GM23248 (cell line): ENCODE measurements around the gene THPO. TPM values are rescaled to one million over a fixed set of nuclear protein-coding genes. Genes with fewer than 3 reads are reported as not detected.

Source experiments
- DNase-seq: peaks from one replicate; pipeline ENCODE4 v3.0.0-alpha.2; 2015
- H2AFZ ChIP-seq: fragments of 200-600 bp; sonication (generic); 2 replicates; pipeline ENCODE4 v1.6.1; 2016; ENCODE audit warnings: antibody characterized with exemption
- H3F3A ChIP-seq: fragments of 200-600 bp; sonication (generic); 2 replicates; pipeline ENCODE4 v1.6.1; 2016; ENCODE audit warnings: mild to moderate bottlenecking, antibody characterized with exemption, mixed run types; ENCODE audit not compliant: insufficient read depth
- H3K27ac ChIP-seq: fragments of 200-600 bp; sonication (generic); 2 replicates; pipeline ENCODE4 v1.5.1; 2016; ENCODE audit warnings: mild to moderate bottlenecking
- H3K27me3 ChIP-seq: fragments of 200-600 bp; sonication (generic); replicated peaks from 2 replicates; pipeline ENCODE4 v1.6.1; 2016; ENCODE audit warnings: mild to moderate bottlenecking; ENCODE audit not compliant: insufficient read depth
- H3K36me3 ChIP-seq: fragments of 200-600 bp; sonication (generic); 2 replicates; pipeline ENCODE4 v1.6.1; 2016; ENCODE audit warnings: low read depth, mild to moderate bottlenecking
- H3K4me1 ChIP-seq: fragments of 200-600 bp; sonication (generic); 2 replicates; pipeline ENCODE4 v1.6.1; 2016; ENCODE audit warnings: mild to moderate bottlenecking; ENCODE audit not compliant: insufficient read depth
- H3K4me2 ChIP-seq: fragments of 200-600 bp; sonication (generic); one replicate; pipeline ENCODE4 v1.6.1; 2016; ENCODE audit warnings: mild to moderate bottlenecking; ENCODE audit not compliant: unreplicated experiment
- H3K4me3 ChIP-seq: fragments of 200-600 bp; sonication (generic); 2 replicates; pipeline ENCODE4 v1.5.1; 2016; ENCODE audit warnings: mild to moderate bottlenecking
- H3K79me2 ChIP-seq: fragments of 200-600 bp; sonication (generic); 2 replicates; pipeline ENCODE4 v1.6.1; 2016; ENCODE audit warnings: mild to moderate bottlenecking; ENCODE audit not compliant: insufficient read depth
- H3K9ac ChIP-seq: fragments of 200-600 bp; sonication (generic); 2 replicates; pipeline ENCODE4 v1.6.1; 2016; ENCODE audit warnings: mild to moderate bottlenecking
- H3K9me2 ChIP-seq: fragments of 200-600 bp; sonication (generic); 2 replicates; pipeline ENCODE4 v1.6.1; 2016; ENCODE audit warnings: mixed run types, mild to moderate bottlenecking, moderate library complexity; ENCODE audit not compliant: insufficient read depth
- H3K9me3 ChIP-seq: fragments of 200-600 bp; sonication (generic); one replicate; pipeline ENCODE4 v1.6.1; 2017; ENCODE audit warnings: low read depth
- H4K20me1 ChIP-seq: fragments of 200-600 bp; sonication (generic); 2 replicates; pipeline ENCODE4 v1.6.0; 2016; ENCODE audit not compliant: insufficient read depth
- EZH2 ChIP-seq: fragments of 200-600 bp; sonication (generic); IDR thresholded peaks from 2 replicates; pipeline ENCODE4 v1.6.1; 2018; ENCODE audit warnings: antibody characterized with exemption, mild to moderate bottlenecking; ENCODE audit not compliant: insufficient read depth, poor library complexity, severe bottlenecking
- EZH2phosphoT487 ChIP-seq: fragments of 200-600 bp; sonication (generic); IDR thresholded peaks from 2 replicates; pipeline ENCODE4 v1.6.1; 2018; ENCODE audit warnings: antibody characterized with exemption, moderate library complexity, mild to moderate bottlenecking, low read depth; ENCODE audit not compliant: insufficient read depth
- WGBS, 2 experiments: methylation state at CpG; one replicate each; pipeline ENCODE4 v1.1.6; 2015 to 2017; ENCODE audit warnings: low lambda C conversion rate in 2 of 2, low coverage in 1 of 2; ENCODE audit errors: missing lambda C conversion rate in 2 of 2; 5-methylcytosine and 5-hydroxymethylcytosine counted together
- in situ Hi-C: fragments of 300-500 bp; cut with MboI; formaldehyde crosslinking; loops from 2 replicates; pipeline ENCODE4 v1.15.0; 2020
- polyA plus RNA-seq: library from polyadenylated mRNA; unstranded; fragments of >200 nt; fragmentation: Nextera tagmentation; extraction: Ambion mirVana; gene quantifications from 2 replicates; pipeline ENCODE4 v1.2.1, GENCODE V29; 2016
- total RNA-seq: library from RNA; depleted of rRNA; stranded (reverse); fragments of >200 nt; shearing (Covaris generic); gene quantifications from 2 replicates; pipeline ENCODE4 v1.2.3, GENCODE V29; 2014

THPO gene
- total and polyA plus RNA-seq, 2 experiments from 2014 or later: not detected

- Histone ChIP-seq H3K79me2 (no peaks in the 10 kb centered on the region), H3K27ac (no peak overlapping the region), H3K36me3 (no peaks in the 10 kb centered on the region), H2AFZ (no peak overlapping the region), H3K9me3 (no peaks in the 10 kb centered on the region), H3K4me3 (no peak overlapping the region), H3K4me1 (no peaks in the 10 kb centered on the region), H3K9me2 (no peaks in the 10 kb centered on the region), H3K4me2 (no peak overlapping the region), H3F3A (no peaks in the 10 kb centered on the region), H3K27me3 (no peaks in the 10 kb centered on the region), H4K20me1 (no peaks in the 10 kb centered on the region), H3K9ac (no peak overlapping the region)
- DNase-seq: no peak
- in situ Hi-C loops: loop anchor here (25.0 kb wide), 1 partner anchor 436 kb away; no protein-coding TSS in a partner anchor
- no peak for TF ChIP-seq EZH2phosphoT487
- no peak for TF ChIP-seq EZH2
- WGBS, 2 experiments: 60 to 61% methylated on average over 9 of the region's 9 CpGs
These were observed 26.4 kb downstream of the THPO start for GRCh38 chr3:184351511-184352148.

DNA sequence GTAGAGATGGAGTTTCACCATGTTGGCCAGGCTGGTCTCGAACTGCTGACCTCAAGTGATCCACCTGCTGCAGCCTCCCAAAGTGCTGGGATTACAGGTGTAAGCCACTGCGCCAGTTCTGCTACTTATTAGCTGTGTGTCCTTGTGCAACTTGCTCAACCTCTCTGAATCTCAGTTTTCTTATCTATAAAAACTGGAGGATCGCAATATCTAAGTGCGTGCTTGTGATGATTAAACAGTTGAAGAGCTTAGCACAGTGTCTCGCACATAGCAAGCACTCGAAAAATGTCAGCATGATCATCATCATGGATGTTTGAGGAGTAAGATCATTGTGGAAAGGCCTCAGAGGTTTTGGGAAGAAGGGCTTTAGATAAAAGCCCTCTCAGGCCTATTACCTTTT is 27.4 kb downstream of the THPO start:
- H3K27me3 ChIP-seq: no peaks in the 10 kb centered on the region
- no peaks in the 10 kb centered on the region for H4K20me1 ChIP-seq
- H3K4me3 ChIP-seq: no peak overlapping the region
- no peaks in the 10 kb centered on the region for H3K9me2 ChIP-seq
- H3K4me2 ChIP-seq: no peak overlapping the region
- H3K79me2 ChIP-seq: no peaks in the 10 kb centered on the region
- in situ Hi-C loops: loop anchor here (25.0 kb wide), 1 partner anchor 437 kb away; no protein-coding TSS in a partner anchor
- TF ChIP-seq EZH2phosphoT487 (no peak), EZH2 (no peak)
- H3K27ac ChIP-seq: no peak overlapping the region
- WGBS, 2 experiments: 93 to 95% methylated on average over 6 of the region's 6 CpGs
- H3K4me1 ChIP-seq: peaks cover 5% of the 10 kb centered on the region
- no peak overlapping the region for H2AFZ ChIP-seq
- no peaks in the 10 kb centered on the region for H3F3A ChIP-seq
- H3K9me3 ChIP-seq: no peaks in the 10 kb centered on the region
- no peak overlapping the region for H3K9ac ChIP-seq
- DNase-seq: no peak
- H3K36me3 ChIP-seq: no peaks in the 10 kb centered on the region

DNA sequence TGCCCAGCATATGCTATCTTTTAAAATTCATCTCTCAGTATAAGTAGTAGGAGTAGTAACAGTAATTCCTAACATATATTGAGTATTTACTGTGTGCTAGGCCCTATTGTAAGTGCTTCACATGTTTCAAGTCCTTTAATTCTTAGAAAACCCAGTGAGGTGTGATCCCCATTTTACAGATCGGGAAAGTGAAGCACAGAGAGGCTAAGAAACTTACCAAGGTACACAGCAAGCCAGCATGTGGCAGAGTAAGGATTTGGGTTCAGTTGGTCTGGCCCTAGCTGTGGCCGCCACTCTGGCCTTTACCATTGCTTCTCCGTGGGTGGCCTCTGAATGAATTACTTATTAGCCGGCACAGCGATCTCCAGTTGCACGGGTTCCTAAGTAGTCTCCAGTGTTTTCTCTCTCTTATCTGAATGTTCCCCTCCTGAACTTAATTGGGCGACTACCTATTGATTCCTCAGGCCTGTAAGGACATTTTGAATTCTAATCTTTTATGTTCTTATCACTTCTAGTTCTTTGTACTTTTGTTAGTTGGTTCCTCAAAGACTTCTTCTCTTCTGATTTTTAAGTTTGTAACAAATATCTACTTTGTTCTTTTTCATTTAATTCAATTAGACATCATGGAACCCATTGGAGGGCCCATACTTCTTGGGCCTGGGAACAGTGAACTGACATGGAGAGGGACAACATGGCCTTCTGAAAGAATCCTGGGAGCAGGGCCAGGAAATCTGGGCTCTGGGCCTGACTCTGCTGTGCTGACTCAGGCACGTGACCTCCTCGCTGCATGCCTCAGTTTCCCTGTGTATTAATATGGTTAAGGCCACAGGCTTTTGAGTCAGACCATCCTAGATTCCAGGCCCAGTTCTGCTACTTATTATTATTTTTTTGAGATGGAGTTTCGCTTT is 28.2 kb downstream of the THPO start:
- DNase-seq: no peak
- no peaks in the 10 kb centered on the region for H3K36me3 ChIP-seq
- H2AFZ ChIP-seq: no peak overlapping the region
- peaks cover 9% of the 10 kb centered on the region for H3K4me1 ChIP-seq
- no peaks in the 10 kb centered on the region for H3K9me2 ChIP-seq
- no peaks in the 10 kb centered on the region for H3F3A ChIP-seq
- no peak overlapping the region for H3K4me2 ChIP-seq
- H3K9ac ChIP-seq: no peak overlapping the region
- H3K27me3 ChIP-seq: no peaks in the 10 kb centered on the region
- 87 to 89% methylated on average over 10 of the region's 10 CpGs for WGBS, 2 experiments
- TF ChIP-seq EZH2 (no peak), EZH2phosphoT487 (no peak)
- no peak overlapping the region for H3K27ac ChIP-seq
- no peaks in the 10 kb centered on the region for H4K20me1 ChIP-seq
- H3K9me3 ChIP-seq: no peaks in the 10 kb centered on the region
- in situ Hi-C loops: loop anchor here (25.0 kb wide), 1 partner anchor 437 kb away; no protein-coding TSS in a partner anchor
- no peak overlapping the region for H3K4me3 ChIP-seq
- H3K79me2 ChIP-seq: no peaks in the 10 kb centered on the region

GRCh38 chr3:184348057-184348382 is 30.0 kb downstream of the THPO start:
- Histone ChIP-seq H3K36me3 (no peaks in the 10 kb centered on the region), H3K9ac (no peak overlapping the region), H3K4me2 (no peak overlapping the region), H3K9me2 (no peaks in the 10 kb centered on the region), H2AFZ (no peak overlapping the region), H3K27ac (no peak overlapping the region), H4K20me1 (no peaks in the 10 kb centered on the region), H3K79me2 (no peaks in the 10 kb centered on the region), H3K4me3 (no peak overlapping the region), H3K4me1 (peaks cover 9% of the 10 kb centered on the region), H3K27me3 (no peaks in the 10 kb centered on the region), H3K9me3 (no peaks in the 10 kb centered on the region), H3F3A (no peaks in the 10 kb centered on the region)
- in situ Hi-C loops: no loop called here
- 69 to 73% methylated on average over 4 of the region's 4 CpGs for WGBS, 2 experiments
- TF ChIP-seq EZH2 (no peak), EZH2phosphoT487 (no peak)
- no peak for DNase-seq
